IPS-20b (cell line): ENCODE data around the gene CNDP2.

Source experiments
- H3K27ac ChIP-seq: one replicate; pipeline ENCODE4 v1.5.1; 2013; ENCODE audit warnings: low read length
- H3K27me3 ChIP-seq: 2 replicates; pipeline ENCODE4 v1.6.1; 2013; ENCODE audit warnings: mild to moderate bottlenecking, low read length, inconsistent platforms; ENCODE audit not compliant: insufficient read depth
- H3K36me3 ChIP-seq: 2 replicates; pipeline ENCODE4 v1.6.1; 2013; ENCODE audit warnings: low read depth, mild to moderate bottlenecking, inconsistent platforms, low read length, moderate library complexity; ENCODE audit not compliant: insufficient read depth
- H3K4me1 ChIP-seq: 2 replicates; pipeline ENCODE4 v1.6.1; 2013; ENCODE audit warnings: mild to moderate bottlenecking, control low read depth, inconsistent platforms, low read length, moderate library complexity; ENCODE audit not compliant: insufficient read depth
- H3K4me3 ChIP-seq: 2 replicates; pipeline ENCODE4 v1.5.1; 2013; ENCODE audit warnings: mild to moderate bottlenecking, low read length, inconsistent platforms
- H3K9ac ChIP-seq: 2 replicates; pipeline ENCODE4 v1.6.1; 2013; ENCODE audit warnings: low read depth, mild to moderate bottlenecking, inconsistent platforms, low read length, moderate library complexity
- H3K9me3 ChIP-seq: 2 replicates; pipeline ENCODE4 v1.6.1; 2013; ENCODE audit warnings: mild to moderate bottlenecking, low read depth, low read length, inconsistent platforms; ENCODE audit not compliant: insufficient read depth

CNDP2 gene

GRCh38 chr18:74546751-74547530 is 50.8 kb downstream of the CNDP2 start:
- Histone ChIP-seq H3K27ac (no peak overlapping the region), H3K9me3 (peaks cover 33% of the 10 kb centered on the region), H3K36me3 (no peaks in the 10 kb centered on the region), H3K4me1 (no peaks in the 10 kb centered on the region), H3K9ac (no peak overlapping the region), H3K4me3 (no peak overlapping the region), H3K27me3 (no peaks in the 10 kb centered on the region)

- Histone ChIP-seq H3K4me3 (no peak overlapping the region), H3K27ac (no peak overlapping the region), H3K4me1 (no peaks in the 10 kb centered on the region), H3K9ac (no peak overlapping the region), H3K27me3 (no peaks in the 10 kb centered on the region), H3K9me3 (peaks cover 33% of the 10 kb centered on the region), H3K36me3 (no peaks in the 10 kb centered on the region)
Measured at GRCh38 chr18:74547860-74548259, 51.7 kb downstream of the CNDP2 start.

- 0 out of 2 replicates have a peak, but pooled peaks cover 5% of the 10 kb centered on the region for H3K27me3 ChIP-seq
Measured at GRCh38 chr18:74549591-74550104, 53.5 kb downstream of the CNDP2 start.

GRCh38 chr18:74550886-74551285 is 54.7 kb downstream of the CNDP2 start:
- Histone ChIP-seq H3K9me3 (peaks cover 33% of the 10 kb centered on the region), H3K27me3 (0 out of 2 replicates have a peak, but pooled peaks cover 5% of the 10 kb centered on the region), H3K27ac (no peak overlapping the region), H3K9ac (no peak overlapping the region), H3K36me3 (no peaks in the 10 kb centered on the region), H3K4me3 (no peak overlapping the region), H3K4me1 (no peaks in the 10 kb centered on the region)

More at GRCh38 chr18:74549591-74550104, 53.5 kb downstream of the CNDP2 start:
- Histone ChIP-seq H3K27ac (no peak overlapping the region), H3K9ac (no peak overlapping the region), H3K36me3 (no peaks in the 10 kb centered on the region), H3K4me3 (no peak overlapping the region), H3K4me1 (no peaks in the 10 kb centered on the region), H3K9me3 (peaks cover 33% of the 10 kb centered on the region)

GRCh38 chr18:74551452-74551851 is 55.3 kb downstream of the CNDP2 start:
- Histone ChIP-seq H3K27me3 (0 out of 2 replicates have a peak, but pooled peaks cover 5% of the 10 kb centered on the region), H3K36me3 (no peaks in the 10 kb centered on the region), H3K4me1 (no peaks in the 10 kb centered on the region), H3K9ac (no peak overlapping the region), H3K27ac (no peak overlapping the region), H3K4me3 (no peak overlapping the region), H3K9me3 (peaks cover 33% of the 10 kb centered on the region)

- Histone ChIP-seq H3K36me3 (no peaks in the 10 kb centered on the region), H3K4me3 (no peak overlapping the region), H3K27me3 (0 out of 2 replicates have a peak, but pooled peaks cover 5% of the 10 kb centered on the region), H3K9ac (no peak overlapping the region), H3K27ac (no peak overlapping the region), H3K9me3 (peaks cover 31% of the 10 kb centered on the region), H3K4me1 (no peaks in the 10 kb centered on the region)
Measured at GRCh38 chr18:74551936-74552555, 55.9 kb downstream of the CNDP2 start.

GRCh38 chr18:74556126-74556525 is 60.0 kb downstream of the CNDP2 start:
- 0 out of 2 replicates have a peak, but pooled peaks cover 5% of the 10 kb centered on the region for H3K27me3 ChIP-seq
- no peaks in the 10 kb centered on the region for H3K36me3 ChIP-seq
- no peak overlapping the region for H3K27ac ChIP-seq
- H3K9ac ChIP-seq = no peak overlapping the region
- H3K4me1 ChIP-seq = no peaks in the 10 kb centered on the region
- H3K9me3 ChIP-seq = no peaks in the 10 kb centered on the region
- no peak overlapping the region for H3K4me3 ChIP-seq

- 0 out of 2 replicates have a peak, but pooled peaks cover 5% of the 10 kb centered on the region for H3K27me3 ChIP-seq
- H3K4me3 ChIP-seq = no peak overlapping the region
- no peak overlapping the region for H3K9ac ChIP-seq
- H3K9me3 ChIP-seq = no peaks in the 10 kb centered on the region
- H3K27ac ChIP-seq = no peak overlapping the region
- no peaks in the 10 kb centered on the region for H3K4me1 ChIP-seq
- H3K36me3 ChIP-seq = no peaks in the 10 kb centered on the region
Measured at GRCh38 chr18:74558096-74558495, 61.9 kb downstream of the CNDP2 start.

- Histone ChIP-seq H3K27ac (no peak overlapping the region), H3K9me3 (peaks cover 24% of the 10 kb centered on the region), H3K4me3 (no peak overlapping the region), H3K4me1 (no peaks in the 10 kb centered on the region), H3K36me3 (no peaks in the 10 kb centered on the region), H3K27me3 (no peaks in the 10 kb centered on the region), H3K9ac (no peak overlapping the region)
Measured at GRCh38 chr18:74562131-74562730, 66.1 kb downstream of the CNDP2 start.

GRCh38 chr18:74562775-74563174 is 66.6 kb downstream of the CNDP2 start:
- Histone ChIP-seq H3K9me3 (peaks cover 29% of the 10 kb centered on the region), H3K27me3 (no peaks in the 10 kb centered on the region), H3K4me3 (no peak overlapping the region), H3K27ac (no peak overlapping the region), H3K9ac (no peak overlapping the region), H3K4me1 (no peaks in the 10 kb centered on the region), H3K36me3 (no peaks in the 10 kb centered on the region)

GRCh38 chr18:74563999-74564398 is 67.8 kb downstream of the CNDP2 start:
- Histone ChIP-seq H3K9me3 (peaks cover 34% of the 10 kb centered on the region), H3K27ac (no peak overlapping the region), H3K4me1 (no peaks in the 10 kb centered on the region), H3K9ac (no peak overlapping the region), H3K36me3 (no peaks in the 10 kb centered on the region), H3K27me3 (no peaks in the 10 kb centered on the region), H3K4me3 (no peak overlapping the region)
